Sigmoid colon (tissue), 7 donors: Measurements from ENCODE around the gene BLCAP. TPM values are rescaled to one million over a fixed set of nuclear protein-coding genes. Genes with fewer than 3 reads are reported as not detected.
A peak's percentile ranks its signal among the peaks of the same experiment; 100 is the strongest.
"Not testable (repeated sequence)": the region's sequence is repeated elsewhere in the genome, so short reads cannot be mapped to it uniquely, and the experiment has no call there.

Source experiments
- DNase-seq: peaks from one replicate; pipeline ENCODE4 v3.0.0-alpha.2; 2019
- H3K27ac ChIP-seq, 4 donors: fragments of 200-600 bp; sonication (generic); one replicate each; pipeline ENCODE4 v1.5.1; 2016 to 2019; ENCODE audit warnings: mild to moderate bottlenecking in 1 of 4
- H3K27me3 ChIP-seq, 3 donors: fragments of 200-600 bp; sonication (generic); one replicate each; pipeline ENCODE4 v1.5.1; 2019; ENCODE audit warnings: mild to moderate bottlenecking in 1 of 3
- H3K36me3 ChIP-seq, 4 donors: fragments of 200-600 bp; sonication (generic); one replicate each; pipeline ENCODE4 v1.5.1; 2016 to 2019
- H3K4me1 ChIP-seq, 4 donors: fragments of 200-600 bp; sonication (generic); one replicate each; pipeline ENCODE4 v1.5.1; 2017 to 2019
- H3K4me3 ChIP-seq, 4 donors: fragments of 200-600 bp; sonication (generic); one replicate each; pipeline ENCODE4 v1.5.1; 2017 to 2019; ENCODE audit warnings: mild to moderate bottlenecking in 2 of 4, moderate library complexity in 1 of 4
- H3K9me3 ChIP-seq, 4 donors: fragments of 200-600 bp in 3 of 4; sonication (generic) in 3 of 4; one replicate each; pipeline versions ENCODE4 v1.5.1 to v1.6.1; 2013 to 2019
- EP300 ChIP-seq, 4 donors: sonication (generic); formaldehyde crosslinking; IDR thresholded peaks; one replicate each; pipeline ENCODE4 v1.6.1; 2017; ENCODE audit warnings: antibody characterized with exemption in 4 of 4
- POLR2A ChIP-seq, 2 donors: fragments of 450-650 bp; IDR thresholded peaks; one replicate each; pipeline ENCODE4 v1.6.1; 2016; ENCODE audit warnings: antibody characterized with exemption in 2 of 2, mild to moderate bottlenecking in 2 of 2, moderate library complexity in 2 of 2
- POLR2AphosphoS5 ChIP-seq, 4 donors: sonication (generic); formaldehyde crosslinking; IDR thresholded peaks; one replicate each; pipeline ENCODE4 v1.6.1; 2017; ENCODE audit warnings: antibody characterized with exemption in 4 of 4
- WGBS, 2 donors: extraction: QIAGEN DNeasy Blood & Tissue Kit; methylation state at CpG; one replicate each; pipeline ENCODE4 v1.1.7; 2013; 5-methylcytosine and 5-hydroxymethylcytosine counted together
- intact Hi-C: fragments of 100-400 bp; cut with DNase I; formaldehyde crosslinking; loops from one replicate; pipeline ENCODE4 v1.15.1; 2023
- polyA plus RNA-seq, 3 donors: library from polyadenylated mRNA; stranded (reverse); fragments of 200-250 nt; gene quantifications; one replicate each; pipeline ENCODE4 v1.2.3, GENCODE V29; 2013
- total RNA-seq, 4 donors: library from RNA; depleted of rRNA; stranded (reverse); fragments of >200 nt; gene quantifications; one replicate each; pipeline ENCODE4 v1.1.0, GENCODE V29; 2016
- TF ChIP-seq, protein P1 (sequence below), 4 experiments: fragments of 450-650 bp in 3 of 4; fragments of 200-600 bp in 1 of 4; IDR thresholded peaks; one replicate each; pipeline ENCODE4 v1.5.1; 2016 to 2019; ENCODE audit warnings: antibody characterized with exemption in 4 of 4, mild to moderate bottlenecking in 3 of 4, moderate library complexity in 2 of 4
- donor health status: healthy with polysubstance abuse.
- donor health status: Bipolar disorder and iron deficiency.
- donor health status: healthy.

Gene BLCAP
- total and polyA plus RNA-seq, 7 donors = 40.2 to 68.7 (median 56.5) TPM

DNA sequence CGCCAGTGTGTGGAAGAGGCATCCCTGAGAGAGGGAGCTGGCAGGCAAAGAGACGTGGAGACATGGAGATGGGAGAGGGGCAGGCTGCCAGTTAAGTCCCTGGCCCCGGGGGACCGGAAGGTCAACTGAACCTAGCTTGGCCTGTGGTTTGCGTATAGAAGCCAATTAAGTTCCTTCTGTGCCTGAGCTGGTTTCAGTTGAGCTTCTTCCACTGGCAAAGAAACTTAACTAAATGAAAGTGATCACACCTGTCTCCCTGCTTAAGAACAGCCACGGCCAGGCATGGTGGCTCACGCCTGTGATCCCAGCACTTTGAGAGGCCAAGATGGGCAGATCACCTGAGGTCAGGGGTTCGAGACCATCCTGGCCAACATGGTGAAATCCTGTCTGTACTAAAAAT is 33.4 kb downstream of the BLCAP start:
- peak; percentile 43 for DNase-seq
- WGBS, 2 donors = 93% methylated on average over 8 of the region's 8 CpGs

DNA sequence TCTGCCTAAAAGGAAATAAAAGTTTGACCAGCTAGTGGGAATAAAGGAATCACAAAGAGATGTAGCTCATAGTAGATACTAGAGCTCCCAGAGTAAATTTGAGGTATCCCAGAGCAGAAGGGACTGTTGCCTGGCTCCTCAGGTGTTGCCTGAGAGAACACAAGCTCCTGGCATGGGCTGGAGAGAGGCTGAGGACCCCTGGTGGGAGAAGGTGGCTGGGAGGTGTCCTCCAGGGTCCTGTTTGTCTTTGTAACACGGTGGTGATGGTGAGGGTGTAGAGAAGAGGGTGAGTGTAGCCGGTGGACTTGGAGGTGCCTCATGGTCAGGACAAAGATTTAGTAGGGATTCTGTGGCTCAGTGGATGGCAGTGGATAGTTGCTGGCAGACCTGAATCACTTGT is 34.7 kb downstream of the BLCAP start:
- Histone ChIP-seq H3K9me3 (no peaks in the 10 kb centered on the region), H3K36me3 (peaks cover 0 to 11% (median 2%) of the 10 kb centered on the region in 4 donors), H3K27ac (no peak overlapping the region), H3K4me3 (no peak overlapping the region), H3K27me3 (no peaks in the 10 kb centered on the region), H3K4me1 (no peaks in the 10 kb centered on the region)
- peak; percentile 11 for DNase-seq
- TF ChIP-seq POLR2AphosphoS5 (IDR thresholded peaks at IDR 0.05) (no peak), EP300 (IDR thresholded peaks at IDR 0.05) (no peak), POLR2A (IDR thresholded peaks at IDR 0.05) (no peak)
- TF ChIP-seq, protein P1, sequence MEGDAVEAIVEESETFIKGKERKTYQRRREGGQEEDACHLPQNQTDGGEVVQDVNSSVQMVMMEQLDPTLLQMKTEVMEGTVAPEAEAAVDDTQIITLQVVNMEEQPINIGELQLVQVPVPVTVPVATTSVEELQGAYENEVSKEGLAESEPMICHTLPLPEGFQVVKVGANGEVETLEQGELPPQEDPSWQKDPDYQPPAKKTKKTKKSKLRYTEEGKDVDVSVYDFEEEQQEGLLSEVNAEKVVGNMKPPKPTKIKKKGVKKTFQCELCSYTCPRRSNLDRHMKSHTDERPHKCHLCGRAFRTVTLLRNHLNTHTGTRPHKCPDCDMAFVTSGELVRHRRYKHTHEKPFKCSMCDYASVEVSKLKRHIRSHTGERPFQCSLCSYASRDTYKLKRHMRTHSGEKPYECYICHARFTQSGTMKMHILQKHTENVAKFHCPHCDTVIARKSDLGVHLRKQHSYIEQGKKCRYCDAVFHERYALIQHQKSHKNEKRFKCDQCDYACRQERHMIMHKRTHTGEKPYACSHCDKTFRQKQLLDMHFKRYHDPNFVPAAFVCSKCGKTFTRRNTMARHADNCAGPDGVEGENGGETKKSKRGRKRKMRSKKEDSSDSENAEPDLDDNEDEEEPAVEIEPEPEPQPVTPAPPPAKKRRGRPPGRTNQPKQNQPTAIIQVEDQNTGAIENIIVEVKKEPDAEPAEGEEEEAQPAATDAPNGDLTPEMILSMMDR (IDR thresholded peaks at IDR 0.05) = no peak
- 82% methylated on average over 2 of the region's 2 CpGs for WGBS, 2 donors
- intact Hi-C loops = no loop called here

More for the DNA sequence above, 33.4 kb downstream of the BLCAP start:
- no peaks in the 10 kb centered on the region for H3K9me3 ChIP-seq
- H3K27me3 ChIP-seq = no peaks in the 10 kb centered on the region
- H3K4me1 ChIP-seq = peaks cover 0 to 5% (median 0%) of the 10 kb centered on the region in 4 donors
- H3K4me3 ChIP-seq = no peak overlapping the region
- no peak overlapping the region for H3K27ac ChIP-seq
- intact Hi-C loops = no loop called here
- TF ChIP-seq POLR2AphosphoS5 (IDR thresholded peaks at IDR 0.05) = no peak
- no peak for TF ChIP-seq EP300 (IDR thresholded peaks at IDR 0.05)
- TF ChIP-seq POLR2A (IDR thresholded peaks at IDR 0.05) = no peak
- TF ChIP-seq, protein P1 (IDR thresholded peaks at IDR 0.05) = no peak
- peaks cover 0 to 11% (median 2%) of the 10 kb centered on the region in 4 donors for H3K36me3 ChIP-seq

- peaks cover 0 to 11% (median 2%) of the 10 kb centered on the region in 4 donors for H3K36me3 ChIP-seq
- WGBS, 2 donors = 94% methylated on average over 6 of the region's 6 CpGs
- no peak overlapping the region for H3K27ac ChIP-seq
- no peak overlapping the region for H3K4me3 ChIP-seq
- peak; percentile 42 for DNase-seq
- H3K9me3 ChIP-seq = no peaks in the 10 kb centered on the region
- no peaks in the 10 kb centered on the region for H3K27me3 ChIP-seq
- intact Hi-C loops = no loop called here
- H3K4me1 ChIP-seq = no peaks in the 10 kb centered on the region
- no peak for TF ChIP-seq EP300 (IDR thresholded peaks at IDR 0.05)
- TF ChIP-seq POLR2AphosphoS5 (IDR thresholded peaks at IDR 0.05) = no peak
- TF ChIP-seq POLR2A (IDR thresholded peaks at IDR 0.05) = no peak
- TF ChIP-seq, protein P1 (IDR thresholded peaks at IDR 0.05) = no peak
Observed at GRCh38 chr20:37492096-37492625, 35.5 kb downstream of the BLCAP start.

GRCh38 chr20:37490663-37491350 is 36.9 kb downstream of the BLCAP start:
- intact Hi-C loops = no loop called here
- Histone ChIP-seq H3K36me3 (peaks cover 0 to 11% (median 2%) of the 10 kb centered on the region in 4 donors), H3K9me3 (no peaks in the 10 kb centered on the region), H3K4me1 (no peaks in the 10 kb centered on the region), H3K27me3 (no peaks in the 10 kb centered on the region), H3K4me3 (no peak overlapping the region), H3K27ac (no peak overlapping the region)
- TF ChIP-seq, protein P1 (IDR thresholded peaks at IDR 0.05) = no peak
- no peak for TF ChIP-seq POLR2A (IDR thresholded peaks at IDR 0.05)
- no peak for TF ChIP-seq EP300 (IDR thresholded peaks at IDR 0.05)
- WGBS, 2 donors = 85 to 92% methylated on average over 7 of the region's 7 CpGs
- peak; percentile 15 for DNase-seq

- WGBS, 2 donors = 92 to 94% methylated on average over 1 of the region's 1 CpG
- peak; percentile 14 for DNase-seq
- H3K27ac ChIP-seq = not testable (repeated sequence)
Observed at GRCh38 chr20:37486209-37486608, 41.5 kb downstream of the BLCAP start.

More at GRCh38 chr20:37486209-37486608, 41.5 kb downstream of the BLCAP start:
- H3K27me3 ChIP-seq, intact Hi-C loops, H3K4me1 ChIP-seq, H3K4me3 ChIP-seq, H3K36me3 ChIP-seq, H3K9me3 ChIP-seq: not testable (repeated sequence)
